ENCODE data around the gene STK17A. TPM values are rescaled to one million over a fixed set of nuclear protein-coding genes. Genes with fewer than 3 reads are reported as not detected.

STK17A gene
- total RNA-seq, 2 experiments from 2014 or later, result 25.8 to 28.7 TPM

- Histone ChIP-seq H3K4me2 (ENCODE audit: low read length) (no peak overlapping the region), H4K20me1 (ENCODE audit: insufficient read depth, low read length) (no peaks in the 10 kb centered on the region), H3K4me1 (ENCODE audit: insufficient read depth, low read length, poor library complexity, severe bottlenecking) (no peaks in the 10 kb centered on the region), H3K27ac (ENCODE audit: low read depth, low read length, poor library complexity, severe bottlenecking) (no peak overlapping the region), H3K4me3 (ENCODE audit: low read depth, low read length, poor library complexity, severe bottlenecking) (no peak overlapping the region), H3K36me3 (ENCODE audit: insufficient read depth, low read length) (no peaks in the 10 kb centered on the region), H3K79me2 (ENCODE audit: insufficient read depth, low read depth, low read length) (no peaks in the 10 kb centered on the region), H3K9me2 (ENCODE audit: insufficient read depth, low read length) (no peaks in the 10 kb centered on the region), H2AFZ (ENCODE audit: low read length) (no peak overlapping the region), H3K9me3 (ENCODE audit: low read length) (no peaks in the 10 kb centered on the region)
- ChIA-PET CTCF (ENCODE audit: unreplicated experiment) (no interaction called here), POLR2A (interaction anchor here (0.6 to 1.3 kb wide), 2 partner anchors 11 to 955 kb away, joined by 3 to 5 read pairs; no protein-coding TSS in a partner anchor)
- intact Hi-C loops (cut with micrococcal nuclease; ENCODE audit: unreplicated experiment), result no loop called here
- TF ChIP-seq EZH2phosphoT487 (IDR thresholded peaks at IDR 0.05; ENCODE audit: borderline replicate concordance, low read depth, low read length) (no peak), CTCF (conservative IDR thresholded peaks at IDR 0.05; ENCODE audit: low read length) (no peak)
- DNase-seq (ENCODE audit: low spot score), result no peak
- no TSS peak for BruUV-seq (replicated peaks)
Observed at GRCh38 chr7:43537765-43538403, 45.0 kb upstream of the STK17A start.

GRCh38 chr7:43538404-43538771 lies 44.5 kb upstream of the STK17A start:
- H3K4me3 ChIP-seq (ENCODE audit: low read depth, low read length, poor library complexity, severe bottlenecking), result no peak overlapping the region
- DNase-seq (ENCODE audit: low spot score), result no peak
- intact Hi-C loops (cut with micrococcal nuclease; ENCODE audit: unreplicated experiment), result no loop called here
- H3K4me2 ChIP-seq (ENCODE audit: low read length), result no peak overlapping the region
- H3K27ac ChIP-seq (ENCODE audit: low read depth, low read length, poor library complexity, severe bottlenecking), result no peak overlapping the region
- no TSS peak for BruUV-seq (replicated peaks)
- H4K20me1 ChIP-seq (ENCODE audit: insufficient read depth, low read length), result no peaks in the 10 kb centered on the region
- H3K4me1 ChIP-seq (ENCODE audit: insufficient read depth, low read length, poor library complexity, severe bottlenecking), result no peaks in the 10 kb centered on the region
- no peaks in the 10 kb centered on the region for H3K9me2 ChIP-seq (ENCODE audit: insufficient read depth, low read length)
- no peaks in the 10 kb centered on the region for H3K36me3 ChIP-seq (ENCODE audit: insufficient read depth, low read length)
- POLR2A ChIA-PET, result interaction anchor here (1.3 kb wide), 1 partner anchor 10 kb away, joined by 5 read pairs; no protein-coding TSS in a partner anchor
- no peaks in the 10 kb centered on the region for H3K9me3 ChIP-seq (ENCODE audit: low read length)
- H3K79me2 ChIP-seq (ENCODE audit: insufficient read depth, low read depth, low read length), result no peaks in the 10 kb centered on the region
- no peak overlapping the region for H2AFZ ChIP-seq (ENCODE audit: low read length)
- CTCF ChIA-PET (ENCODE audit: unreplicated experiment), result no interaction called here
- no peak for TF ChIP-seq EZH2phosphoT487 (IDR thresholded peaks at IDR 0.05; ENCODE audit: borderline replicate concordance, low read depth, low read length)
- TF ChIP-seq CTCF (conservative IDR thresholded peaks at IDR 0.05; ENCODE audit: low read length), result no peak

- no TSS peak for BruUV-seq (replicated peaks)
- TF ChIP-seq CTCF (conservative IDR thresholded peaks at IDR 0.05; ENCODE audit: low read length) (no peak), EZH2phosphoT487 (IDR thresholded peaks at IDR 0.05; ENCODE audit: borderline replicate concordance, low read depth, low read length) (no peak)
- H4K20me1 ChIP-seq (ENCODE audit: insufficient read depth, low read length), result no peaks in the 10 kb centered on the region
- no peaks in the 10 kb centered on the region for H3K79me2 ChIP-seq (ENCODE audit: insufficient read depth, low read depth, low read length)
- H3K4me1 ChIP-seq (ENCODE audit: insufficient read depth, low read length, poor library complexity, severe bottlenecking), result no peaks in the 10 kb centered on the region
- POLR2A ChIA-PET, result interaction anchor here (0.5 kb wide), 1 partner anchor 987 kb away, joined by 5 read pairs; no protein-coding TSS in a partner anchor
- no peaks in the 10 kb centered on the region for H3K36me3 ChIP-seq (ENCODE audit: insufficient read depth, low read length)
- no peaks in the 10 kb centered on the region for H3K9me3 ChIP-seq (ENCODE audit: low read length)
- CTCF ChIA-PET (ENCODE audit: unreplicated experiment), result no interaction called here
- H3K4me3 ChIP-seq (ENCODE audit: low read depth, low read length, poor library complexity, severe bottlenecking), result no peak overlapping the region
- no peaks in the 10 kb centered on the region for H3K9me2 ChIP-seq (ENCODE audit: insufficient read depth, low read length)
- intact Hi-C loops (cut with micrococcal nuclease; ENCODE audit: unreplicated experiment), result no loop called here
- no peak for DNase-seq (ENCODE audit: low spot score)
- no peak overlapping the region for H2AFZ ChIP-seq (ENCODE audit: low read length)
- H3K4me2 ChIP-seq (ENCODE audit: low read length), result no peak overlapping the region
- no peak overlapping the region for H3K27ac ChIP-seq (ENCODE audit: low read depth, low read length, poor library complexity, severe bottlenecking)
Observed at GRCh38 chr7:43540471-43540870, 42.4 kb upstream of the STK17A start.
